ENCODE measurements around the gene PFDN1. TPM values are rescaled to one million over a fixed set of nuclear protein-coding genes. Genes with fewer than 3 reads are reported as not detected.

Gene PFDN1
- total RNA-seq, 1 experiment from 2014 or later = 69.1 TPM

DNA sequence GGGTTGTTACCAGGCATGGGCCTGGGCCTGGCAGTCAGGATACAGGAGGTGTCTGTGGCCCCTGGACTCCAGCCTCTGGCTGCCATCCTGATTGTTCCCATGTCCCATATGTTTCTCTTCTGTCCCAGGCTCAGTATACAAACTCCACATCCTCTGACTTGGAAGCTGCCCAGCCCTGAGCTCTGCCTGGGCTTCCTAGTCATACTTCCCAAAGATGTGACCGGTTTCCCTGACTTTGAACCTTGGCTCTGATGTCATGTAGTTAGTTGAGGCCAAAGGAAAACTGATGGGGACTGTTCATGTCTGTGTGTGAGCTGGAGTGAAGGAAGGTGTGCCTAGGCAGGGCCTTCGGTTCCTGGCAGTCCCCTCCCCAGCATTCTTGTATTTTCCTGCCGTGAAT, 77.5 kb downstream of the PFDN1 start:
- CTCF ChIA-PET = no interaction called here
- no peak for DNase-seq

DNA sequence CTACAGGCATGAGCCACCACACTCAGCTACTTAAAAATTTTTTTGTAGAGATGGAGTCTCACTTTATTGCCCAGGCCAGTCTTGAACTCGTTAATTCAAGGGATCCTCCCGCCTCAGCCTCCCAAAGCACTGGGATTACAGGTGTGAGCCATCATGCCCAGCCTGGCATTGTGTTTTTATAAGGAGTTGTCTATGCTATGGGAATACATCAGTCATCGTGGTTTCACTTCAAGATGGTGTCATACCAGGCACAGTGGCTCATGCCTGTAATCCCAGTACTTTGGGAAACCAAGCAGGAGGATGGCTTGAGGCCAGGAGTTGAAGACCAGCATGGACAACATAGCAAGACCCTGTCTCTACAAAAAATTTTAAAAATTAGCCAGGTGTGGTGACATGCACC, 78.2 kb downstream of the PFDN1 start:
- no peak for DNase-seq
- Histone ChIP-seq H3K36me3 (ENCODE audit: low read depth) (0 out of 2 replicates have a peak, but pooled peaks cover 4% of the 10 kb centered on the region), H3K79me2 (ENCODE audit: low read depth) (no peaks in the 10 kb centered on the region), H2AFZ (no peak overlapping the region), H3K4me2 (no peak overlapping the region), H3K9me3 (ENCODE audit: insufficient read depth, low read depth) (no peaks in the 10 kb centered on the region), H3K9me2 (ENCODE audit: insufficient read depth) (no peaks in the 10 kb centered on the region), H3K4me1 (replicated peaks; ENCODE audit: insufficient read depth) (peaks cover 26% of the 10 kb centered on the region), H3K27me3 (ENCODE audit: insufficient read depth, low read depth) (no peaks in the 10 kb centered on the region), H3K27ac (no peak overlapping the region), H4K20me1 (ENCODE audit: insufficient read depth) (no peaks in the 10 kb centered on the region), H3F3A (ENCODE audit: insufficient read depth, low read depth) (peaks cover 19% of the 10 kb centered on the region; the same call in 1 of the 2 replicates), H3K4me3 (no peak overlapping the region)
- intact Hi-C loops (cut with micrococcal nuclease; ENCODE audit: unreplicated experiment) = loop anchor here (10.0 kb wide), 1 partner anchor 140 kb away; no protein-coding TSS in a partner anchor
- BruUV-seq (replicated peaks) = no TSS peak
- no peak for TF ChIP-seq EZH2 (IDR thresholded peaks at IDR 0.05; ENCODE audit: low read depth)
- ChIA-PET POLR2A (ENCODE audit: unreplicated experiment) (no interaction called here), CTCF (no interaction called here)

More for the DNA sequence above, 77.5 kb downstream of the PFDN1 start:
- H3K9me2 ChIP-seq (ENCODE audit: insufficient read depth) = no peaks in the 10 kb centered on the region
- no peaks in the 10 kb centered on the region for H3K9me3 ChIP-seq (ENCODE audit: insufficient read depth, low read depth)
- no peak overlapping the region for H2AFZ ChIP-seq
- H3K27me3 ChIP-seq (ENCODE audit: insufficient read depth, low read depth) = no peaks in the 10 kb centered on the region
- no peak overlapping the region for H3K4me2 ChIP-seq
- H3K4me1 ChIP-seq (replicated peaks; ENCODE audit: insufficient read depth) = peaks cover 19% of the 10 kb centered on the region
- POLR2A ChIA-PET (ENCODE audit: unreplicated experiment) = no interaction called here
- intact Hi-C loops (cut with micrococcal nuclease; ENCODE audit: unreplicated experiment) = loop anchor here (10.0 kb wide), 1 partner anchor 141 kb away; no protein-coding TSS in a partner anchor
- peaks cover 14% of the 10 kb centered on the region; the same call in 1 of the 2 replicates for H3F3A ChIP-seq (ENCODE audit: insufficient read depth, low read depth)
- H3K27ac ChIP-seq = no peak overlapping the region
- BruUV-seq (replicated peaks) = no TSS peak
- no peak overlapping the region for H3K4me3 ChIP-seq
- TF ChIP-seq EZH2 (IDR thresholded peaks at IDR 0.05; ENCODE audit: low read depth) = no peak
- TF ChIP-seq, protein P1, sequence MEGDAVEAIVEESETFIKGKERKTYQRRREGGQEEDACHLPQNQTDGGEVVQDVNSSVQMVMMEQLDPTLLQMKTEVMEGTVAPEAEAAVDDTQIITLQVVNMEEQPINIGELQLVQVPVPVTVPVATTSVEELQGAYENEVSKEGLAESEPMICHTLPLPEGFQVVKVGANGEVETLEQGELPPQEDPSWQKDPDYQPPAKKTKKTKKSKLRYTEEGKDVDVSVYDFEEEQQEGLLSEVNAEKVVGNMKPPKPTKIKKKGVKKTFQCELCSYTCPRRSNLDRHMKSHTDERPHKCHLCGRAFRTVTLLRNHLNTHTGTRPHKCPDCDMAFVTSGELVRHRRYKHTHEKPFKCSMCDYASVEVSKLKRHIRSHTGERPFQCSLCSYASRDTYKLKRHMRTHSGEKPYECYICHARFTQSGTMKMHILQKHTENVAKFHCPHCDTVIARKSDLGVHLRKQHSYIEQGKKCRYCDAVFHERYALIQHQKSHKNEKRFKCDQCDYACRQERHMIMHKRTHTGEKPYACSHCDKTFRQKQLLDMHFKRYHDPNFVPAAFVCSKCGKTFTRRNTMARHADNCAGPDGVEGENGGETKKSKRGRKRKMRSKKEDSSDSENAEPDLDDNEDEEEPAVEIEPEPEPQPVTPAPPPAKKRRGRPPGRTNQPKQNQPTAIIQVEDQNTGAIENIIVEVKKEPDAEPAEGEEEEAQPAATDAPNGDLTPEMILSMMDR (conservative IDR thresholded peaks at IDR 0.05) = no peak
- H3K79me2 ChIP-seq (ENCODE audit: low read depth) = no peaks in the 10 kb centered on the region
- no peaks in the 10 kb centered on the region for H4K20me1 ChIP-seq (ENCODE audit: insufficient read depth)
- 0 out of 2 replicates have a peak, but pooled peaks cover 4% of the 10 kb centered on the region for H3K36me3 ChIP-seq (ENCODE audit: low read depth)

DNA sequence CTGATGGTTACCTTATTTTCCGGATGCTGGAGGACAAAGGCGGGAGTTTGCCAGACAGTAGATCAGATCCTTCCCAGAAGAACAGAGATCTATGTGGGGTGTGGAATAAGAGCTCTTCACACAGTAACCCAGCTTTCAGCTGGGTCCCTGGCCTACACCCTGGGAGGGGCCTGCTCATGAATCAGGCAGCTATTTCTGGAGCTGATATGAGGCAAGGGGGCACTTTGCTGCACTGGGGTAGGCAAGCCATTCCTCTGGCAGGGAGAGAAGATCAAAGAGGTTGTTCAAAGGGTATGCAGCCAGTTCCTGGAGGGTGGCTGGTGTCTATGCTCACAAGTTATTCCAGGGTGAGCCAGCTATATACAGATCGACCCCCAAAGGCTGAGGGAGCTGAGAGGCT, 79.3 kb downstream of the PFDN1 start:
- no peaks in the 10 kb centered on the region for H3K27me3 ChIP-seq (ENCODE audit: insufficient read depth, low read depth)
- H3K27ac ChIP-seq = no peak overlapping the region
- H3K4me1 ChIP-seq (replicated peaks; ENCODE audit: insufficient read depth) = peaks cover 29% of the 10 kb centered on the region
- no peak overlapping the region for H2AFZ ChIP-seq
- no peaks in the 10 kb centered on the region for H3K9me3 ChIP-seq (ENCODE audit: insufficient read depth, low read depth)
- ChIA-PET CTCF (no interaction called here), POLR2A (ENCODE audit: unreplicated experiment) (no interaction called here)
- 0 out of 2 replicates have a peak, but pooled peaks cover 4% of the 10 kb centered on the region for H3K36me3 ChIP-seq (ENCODE audit: low read depth)
- H3K9me2 ChIP-seq (ENCODE audit: insufficient read depth) = no peaks in the 10 kb centered on the region
- no peak for DNase-seq
- H4K20me1 ChIP-seq (ENCODE audit: insufficient read depth) = no peaks in the 10 kb centered on the region
- TF ChIP-seq EZH2 (IDR thresholded peaks at IDR 0.05; ENCODE audit: low read depth) = no peak
- TF ChIP-seq, protein P1 (conservative IDR thresholded peaks at IDR 0.05) = no peak
- no peak overlapping the region for H3K4me3 ChIP-seq
- no TSS peak for BruUV-seq (replicated peaks)
- peaks cover 19% of the 10 kb centered on the region; the same call in 1 of the 2 replicates for H3F3A ChIP-seq (ENCODE audit: insufficient read depth, low read depth)
- no peak overlapping the region for H3K4me2 ChIP-seq
- intact Hi-C loops (cut with micrococcal nuclease; ENCODE audit: unreplicated experiment) = loop anchor here (10.0 kb wide), 1 partner anchor 139 kb away; no protein-coding TSS in a partner anchor
- H3K79me2 ChIP-seq (ENCODE audit: low read depth) = no peaks in the 10 kb centered on the region
